Mesendoderm (in vitro differentiated cells): ENCODE results near the gene PCDHGB2.
"Not testable (repeated sequence)": the region's sequence is repeated elsewhere in the genome, so short reads cannot be mapped to it uniquely, and the experiment has no call there.

Experiments used
- DNase-seq: peaks from one replicate; pipeline ENCODE4 v3.0.0; 2013
- H2AK5ac ChIP-seq: 2 replicates; pipeline ENCODE4 v1.6.1; 2013; ENCODE audit warnings: low read length, inconsistent platforms
- H2BK120ac ChIP-seq: 2 replicates; pipeline ENCODE4 v1.6.1; 2013; ENCODE audit warnings: low read depth, mild to moderate bottlenecking, low read length, moderate library complexity, mixed read lengths
- H2BK15ac ChIP-seq: replicated peaks from 2 replicates; pipeline ENCODE4 v1.6.1; 2013; ENCODE audit warnings: low read depth, mild to moderate bottlenecking, moderate library complexity
- H2BK5ac ChIP-seq: 2 replicates; pipeline ENCODE4 v1.6.1; 2013; ENCODE audit warnings: low read length, inconsistent platforms
- H3K18ac ChIP-seq: 2 replicates; pipeline ENCODE4 v1.6.1; 2013; ENCODE audit warnings: mild to moderate bottlenecking, low read length, mixed read lengths
- H3K23ac ChIP-seq: one replicate; pipeline ENCODE4 v1.6.1; 2013; ENCODE audit warnings: low read length
- H3K27ac ChIP-seq: 2 replicates; pipeline ENCODE4 v1.5.1; 2013; ENCODE audit warnings: low read depth, mild to moderate bottlenecking, inconsistent platforms, low read length, moderate library complexity
- H3K27me3 ChIP-seq: 2 replicates; pipeline ENCODE4 v1.6.1; 2013; ENCODE audit warnings: low read length, control low read depth, mild to moderate bottlenecking, inconsistent platforms; ENCODE audit not compliant: insufficient read depth, poor library complexity
- H3K36me3 ChIP-seq: 2 replicates; pipeline ENCODE4 v1.6.1; 2013; ENCODE audit warnings: low read length, inconsistent platforms; ENCODE audit not compliant: control insufficient read depth, insufficient read depth
- H3K4ac ChIP-seq: one replicate; pipeline ENCODE4 v1.6.1; 2013; ENCODE audit warnings: low read depth, mild to moderate bottlenecking, low read length, moderate library complexity
- H3K4me1 ChIP-seq: 2 replicates; pipeline ENCODE4 v1.6.1; 2013; ENCODE audit warnings: low read depth, low read length, inconsistent platforms; ENCODE audit not compliant: control insufficient read depth
- H3K4me2 ChIP-seq: 2 replicates; pipeline ENCODE4 v1.6.1; 2013; ENCODE audit warnings: low read length
- H3K4me3 ChIP-seq: 2 replicates; pipeline ENCODE4 v1.5.1; 2013; ENCODE audit warnings: mild to moderate bottlenecking, low read length
- H3K56ac ChIP-seq: one replicate; pipeline ENCODE4 v1.6.1; 2013; ENCODE audit warnings: low read length
- H3K79me1 ChIP-seq: 2 replicates; pipeline ENCODE4 v1.6.1; 2013; ENCODE audit warnings: low read length, inconsistent platforms
- H3K79me2 ChIP-seq: 2 replicates; pipeline ENCODE4 v1.6.1; 2013; ENCODE audit warnings: mild to moderate bottlenecking, low read length; ENCODE audit not compliant: control insufficient read depth, insufficient read depth
- H3K9ac ChIP-seq: 2 replicates; pipeline ENCODE4 v1.6.1; 2013; ENCODE audit warnings: low read length, inconsistent platforms
- H4K5ac ChIP-seq: one replicate; pipeline ENCODE4 v1.6.1; 2013; ENCODE audit warnings: low read length
- H4K8ac ChIP-seq: one replicate; pipeline ENCODE4 v1.6.1; 2013; ENCODE audit warnings: low read depth, mild to moderate bottlenecking, control low read depth, low read length, moderate library complexity
- WGBS: extraction: QIAGEN DNeasy Blood & Tissue Kit; methylation state at CpG from one replicate; pipeline ENCODE4 v1.1.7; 2013; ENCODE audit warnings: low lambda C conversion rate, missing lambda C conversion rate; ENCODE audit not compliant: insufficient coverage; ENCODE audit errors: extremely low coverage; 5-methylcytosine and 5-hydroxymethylcytosine counted together

The PCDHGB2 gene

DNA sequence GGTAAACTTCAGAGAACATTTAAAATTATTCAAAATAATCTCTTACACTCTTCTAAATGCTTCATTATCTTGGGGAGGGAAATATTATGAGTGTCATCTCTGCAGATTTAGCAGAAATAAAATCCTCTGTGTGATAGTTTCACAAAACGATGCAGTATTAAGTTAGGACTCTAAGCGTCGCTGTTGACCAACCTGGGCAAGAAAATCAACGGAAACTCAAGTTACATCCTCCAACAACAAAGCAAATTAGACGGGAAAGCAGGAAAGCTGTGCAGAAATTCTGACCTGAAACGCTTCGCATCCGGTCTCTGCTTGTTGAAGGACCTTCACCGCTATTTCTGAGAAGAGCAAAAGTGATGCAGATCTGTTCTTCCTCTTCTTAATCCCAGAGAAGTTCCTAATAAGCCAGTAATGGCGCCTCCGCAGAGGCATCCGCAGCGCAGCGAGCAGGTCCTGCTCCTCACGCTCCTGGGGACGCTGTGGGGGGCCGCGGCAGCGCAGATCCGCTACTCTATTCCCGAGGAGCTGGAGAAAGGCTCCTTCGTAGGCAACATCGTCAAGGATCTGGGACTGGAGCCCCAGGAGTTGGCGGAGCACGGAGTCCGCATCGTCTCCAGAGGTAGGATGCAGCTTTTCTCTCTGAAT is 14.0 kb downstream of the PCDHGB2 start, which contains the start of gene PCDHGA6:
PCDHGA6 (plus strand) TSS at position 219 of the 645 bp plus-strand sequence; CDS start at position 412, 193 bp downstream.
- Histone ChIP-seq H3K27ac (no peak within 1 kb of the TSS), H3K18ac (no peak within 1 kb of the TSS), H4K5ac (no peak within 1 kb of the TSS), H3K79me2 (no peaks in the 10 kb centered on the region), H3K9ac (no peak within 1 kb of the TSS), H3K4me3 (no peak within 1 kb of the TSS), H3K4me2 (no peak within 1 kb of the TSS), H2BK5ac (no peak within 1 kb of the TSS), H4K8ac (no peak within 1 kb of the TSS), H3K56ac (no peak within 1 kb of the TSS), H3K4me1 (no peaks in the 10 kb centered on the region), H2BK15ac (no peak within 1 kb of the TSS), H3K27me3 (no peaks in the 10 kb centered on the region), H3K23ac (no peak within 1 kb of the TSS), H3K36me3 (no peaks in the 10 kb centered on the region), H2AK5ac (no peak within 1 kb of the TSS), H3K79me1 (no peaks in the 10 kb centered on the region), H3K4ac (no peak within 1 kb of the TSS), H2BK120ac (no peak within 1 kb of the TSS)
- no CpG with 5 or more reads among the region's 27 CpGs for WGBS
- DNase-seq = no peak

GRCh38 chr5:141374627-141375026 is 14.8 kb downstream of the PCDHGB2 start:
- no peak overlapping the region for H3K23ac ChIP-seq
- no peaks in the 10 kb centered on the region for H3K4me1 ChIP-seq
- no peak overlapping the region for H2BK15ac ChIP-seq
- no peak overlapping the region for H3K56ac ChIP-seq
- no peaks in the 10 kb centered on the region for H3K79me2 ChIP-seq
- no peak overlapping the region for H3K4me2 ChIP-seq
- H3K4me3 ChIP-seq = no peak overlapping the region
- no peaks in the 10 kb centered on the region for H3K36me3 ChIP-seq
- H3K4ac ChIP-seq = no peak overlapping the region
- H3K27ac ChIP-seq = no peak overlapping the region
- H2BK120ac ChIP-seq = no peak overlapping the region
- no peak for DNase-seq
- no peak overlapping the region for H2BK5ac ChIP-seq
- H3K18ac ChIP-seq = no peak overlapping the region
- WGBS = no CpG with 5 or more reads among the region's 14 CpGs
- H4K8ac ChIP-seq = no peak overlapping the region
- H3K79me1 ChIP-seq = no peaks in the 10 kb centered on the region
- no peak overlapping the region for H4K5ac ChIP-seq
- no peaks in the 10 kb centered on the region for H3K27me3 ChIP-seq
- no peak overlapping the region for H3K9ac ChIP-seq
- no peak overlapping the region for H2AK5ac ChIP-seq

DNA sequence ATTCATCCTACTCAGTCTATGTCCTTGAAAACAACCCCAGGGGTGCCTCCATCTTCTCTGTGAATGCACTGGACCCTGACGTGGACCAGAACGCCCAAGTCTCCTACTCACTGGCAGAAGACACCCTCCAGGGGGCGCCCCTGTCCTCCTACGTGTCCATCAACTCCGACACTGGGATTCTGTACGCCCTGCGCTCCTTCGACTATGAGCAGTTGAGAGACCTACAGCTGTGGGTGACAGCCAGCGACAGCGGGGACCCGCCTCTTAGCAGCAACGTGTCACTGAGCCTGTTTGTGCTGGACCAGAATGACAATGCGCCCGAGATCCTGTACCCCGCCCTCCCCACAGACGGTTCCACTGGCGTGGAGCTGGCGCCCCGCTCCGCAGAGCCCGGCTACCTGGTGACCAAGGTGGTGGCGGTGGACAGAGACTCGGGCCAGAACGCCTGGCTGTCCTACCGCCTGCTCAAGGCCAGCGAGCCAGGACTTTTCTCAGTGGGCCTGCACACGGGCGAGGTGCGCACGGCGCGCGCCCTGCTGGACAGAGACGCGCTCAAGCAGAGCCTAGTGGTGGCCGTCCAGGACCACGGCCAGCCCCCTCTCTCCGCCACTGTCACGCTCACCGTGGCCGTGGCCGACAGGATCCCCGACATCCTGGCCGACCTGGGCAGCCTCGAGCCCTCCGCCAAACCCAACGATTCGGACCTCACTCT is 15.8 kb downstream of the PCDHGB2 start:
- H3K4ac ChIP-seq, H3K9ac ChIP-seq, H3K4me2 ChIP-seq, H3K27me3 ChIP-seq, H3K79me1 ChIP-seq, H2BK15ac ChIP-seq, H3K4me1 ChIP-seq, DNase-seq, H2BK120ac ChIP-seq, H3K18ac ChIP-seq, H4K8ac ChIP-seq, H3K27ac ChIP-seq, H3K36me3 ChIP-seq, H3K79me2 ChIP-seq, H3K4me3 ChIP-seq, H3K56ac ChIP-seq, H2AK5ac ChIP-seq, H3K23ac ChIP-seq, H4K5ac ChIP-seq, H2BK5ac ChIP-seq: not testable (repeated sequence)
- WGBS = no CpG with 5 or more reads among the region's 48 CpGs

- Histone ChIP-seq H3K27me3 (no peaks in the 10 kb centered on the region), H3K4me2 (no peak within 1 kb of the TSS), H3K4me3 (no peak within 1 kb of the TSS), H3K9ac (no peak within 1 kb of the TSS), H3K23ac (no peak within 1 kb of the TSS), H4K5ac (no peak within 1 kb of the TSS), H3K56ac (no peak within 1 kb of the TSS), H3K18ac (no peak within 1 kb of the TSS), H2BK15ac (no peak within 1 kb of the TSS), H3K4ac (no peak within 1 kb of the TSS), H2AK5ac (no peak within 1 kb of the TSS), H3K36me3 (no peaks in the 10 kb centered on the region), H2BK120ac (no peak within 1 kb of the TSS), H2BK5ac (no peak within 1 kb of the TSS), H3K27ac (no peak within 1 kb of the TSS), H3K79me2 (no peaks in the 10 kb centered on the region), H4K8ac (no peak within 1 kb of the TSS), H3K79me1 (no peaks in the 10 kb centered on the region), H3K4me1 (no peaks in the 10 kb centered on the region)
- no CpG with 5 or more reads among the region's 37 CpGs for WGBS
- no peak for DNase-seq
These were observed 22.9 kb downstream of the PCDHGB2 start, which contains the start of gene PCDHGA7 for GRCh38 chr5:141382469-141383294. Gene PCDHGA7, plus strand, starts transcription at chr5:141382742. Its CDS starts 158 bp downstream, at chr5:141382900.

DNA sequence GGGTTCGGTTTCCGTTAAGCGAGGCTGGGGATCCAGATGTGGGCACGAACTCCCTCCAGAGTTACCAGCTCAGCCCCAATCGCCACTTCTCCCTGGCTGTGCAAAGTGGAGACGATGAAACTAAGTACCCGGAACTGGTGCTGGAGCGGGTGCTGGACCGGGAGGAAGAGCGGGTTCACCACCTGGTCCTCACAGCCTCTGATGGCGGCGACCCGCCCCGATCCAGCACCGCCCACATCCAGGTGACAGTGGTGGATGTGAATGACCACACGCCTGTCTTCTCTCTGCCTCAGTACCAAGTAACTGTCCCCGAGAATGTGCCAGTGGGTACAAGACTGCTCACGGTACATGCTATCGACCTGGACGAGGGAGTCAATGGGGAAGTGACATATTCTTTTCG is 23.6 kb downstream of the PCDHGB2 start:
- Histone ChIP-seq H3K79me1 (no peaks in the 10 kb centered on the region), H3K9ac (no peak overlapping the region), H4K8ac (no peak overlapping the region), H3K27me3 (no peaks in the 10 kb centered on the region), H4K5ac (no peak overlapping the region), H3K4me2 (no peak overlapping the region), H3K27ac (no peak overlapping the region), H3K4ac (no peak overlapping the region), H3K4me3 (no peak overlapping the region), H2BK5ac (no peak overlapping the region), H2BK15ac (no peak overlapping the region), H3K23ac (no peak overlapping the region), H2BK120ac (no peak overlapping the region), H3K18ac (no peak overlapping the region), H2AK5ac (no peak overlapping the region), H3K79me2 (no peaks in the 10 kb centered on the region), H3K4me1 (no peaks in the 10 kb centered on the region), H3K36me3 (no peaks in the 10 kb centered on the region), H3K56ac (no peak overlapping the region)
- no CpG with 5 or more reads among the region's 21 CpGs for WGBS
- no peak for DNase-seq
